Cerebellar nuclear complex (tissue), 1 donor: ENCODE data around the gene DBP.
"Not testable (repeated sequence)": the region's sequence is repeated elsewhere in the genome, so short reads cannot be mapped to it uniquely, and the experiment has no call there.

Source experiments
- DNase-seq, 2 experiments: peaks; one replicate each; lab custom pipeline; 2025; lab: John Stamatoyannopoulos, UW

Gene DBP

GRCh38 chr19:48639483-48640375 lies 2.5 kb upstream of the DBP start:
- DNase-seq = no peak

- DNase-seq = no peak
Measured at GRCh38 chr19:48638831-48639381, 1.7 kb upstream of the DBP start.

GRCh38 chr19:48637948-48638830 lies 1.0 kb upstream of the DBP start:
- peak in 1 of 2 experiments; percentile 56 for DNase-seq

- DNase-seq = peak; percentile 97 to 99
Measured at GRCh38 chr19:48637449-48637947, 319 bp upstream of the DBP start.

GRCh38 chr19:48635966-48636858 lies 967 bp downstream of the DBP start:
- DNase-seq = no peak

GRCh38 chr19:48635263-48635965 lies 1.8 kb downstream of the DBP start:
- DNase-seq = no peak

GRCh38 chr19:48634424-48635262 lies 2.5 kb downstream of the DBP start:
- DNase-seq = peak; percentile 84 to 86

GRCh38 chr19:48634036-48634342 lies 3.2 kb downstream of the DBP start:
- no peak for DNase-seq

- DNase-seq = no peak
Measured at GRCh38 chr19:48633148-48634035, 3.8 kb downstream of the DBP start.

- no peak for DNase-seq
Measured at GRCh38 chr19:48632692-48633147, 4.5 kb downstream of the DBP start.

- DNase-seq = not testable (repeated sequence)
Measured at GRCh38 chr19:48632286-48632685, 4.9 kb downstream of the DBP start.

GRCh38 chr19:48631225-48631624 lies 6.0 kb downstream of the DBP start:
- no peak for DNase-seq

GRCh38 chr19:48630296-48631063 lies 6.7 kb downstream of the DBP start:
- DNase-seq = no peak

- peak in 1 of 2 experiments; percentile 15 for DNase-seq
Measured at GRCh38 chr19:48629599-48630295, 7.4 kb downstream of the DBP start.

- DNase-seq = no peak
Measured at GRCh38 chr19:48629297-48629598, 7.9 kb downstream of the DBP start.

- no peak for DNase-seq
Measured at GRCh38 chr19:48628486-48629296, 8.5 kb downstream of the DBP start.

- DNase-seq = no peak
Measured at GRCh38 chr19:48627865-48628314, 9.3 kb downstream of the DBP start.
